ENCODE results near the gene TARBP2.

- TF ChIP-seq POLR2A (IDR thresholded peaks at IDR 0.05; ENCODE audit: extremely low read depth, insufficient read length) (no peak), CTCF (IDR thresholded peaks at IDR 0.05; ENCODE audit: low read depth, low read length) (no peak)
Measured at GRCh38 chr12:53467082-53467481, 34.0 kb upstream of the TARBP2 start.
